Measurements from ENCODE around the gene C5orf15. TPM values are rescaled to one million over a fixed set of nuclear protein-coding genes. Genes with fewer than 3 reads are reported as not detected.

The C5orf15 gene
- total RNA-seq: 10 to 100 TPM; 15.2 to 19.9 (median 18.0) TPM
- total RNA-seq (2013): 43.8 TPM

GRCh38 chr5:133968204-133968980, at the start of gene C5orf15:
TSS of gene C5orf15 (minus strand) at chr5:133968625. CDS start at chr5:133968584, 41 bp downstream.
- H3K27ac ChIP-seq (ENCODE audit: low read length): peak within 1 kb of the TSS; percentile 88
- Mint-ChIP-seq H3K27me3 (ENCODE audit: low read depth in 2 of 2) (no peaks in the 10 kb centered on the region), H3K9me3 (no peaks in the 10 kb centered on the region), H3K4me3 (peak within 1 kb of the TSS; percentile 99), H3K4me1 (peaks cover 28 to 36% of the 10 kb centered on the region in 2 donors), H3K27ac (peak within 1 kb of the TSS; percentile 99), H3K36me3 (no peaks in the 10 kb centered on the region)
- TF ChIP-seq CTCF (IDR thresholded peaks at IDR 0.05): no peak
- peak within 1 kb of the TSS; percentile 89 for H3K4me3 ChIP-seq (ENCODE audit: low read length)
- peak; percentile 94 to 97 (median 97) for ATAC-seq
- WGBS (ENCODE audit: insufficient coverage): 0% methylated on average over 47 of the region's 48 CpGs
- H3K27me3 ChIP-seq (ENCODE audit: control insufficient read depth, insufficient read depth, low read length): no peaks in the 10 kb centered on the region
- H3K36me3 ChIP-seq (ENCODE audit: control insufficient read depth, insufficient read depth, low read length): peaks cover 7% of the 10 kb centered on the region
- H3K9me3 ChIP-seq (ENCODE audit: control insufficient read depth, insufficient read depth, low read length): no peaks in the 10 kb centered on the region
- intact Hi-C loops (cut with micrococcal nuclease): no loop called here
- H3K4me1 ChIP-seq (ENCODE audit: control insufficient read depth, insufficient read depth, low read length): peaks cover 16% of the 10 kb centered on the region
- peak; percentile 86 to 98 for DNase-seq

DNA sequence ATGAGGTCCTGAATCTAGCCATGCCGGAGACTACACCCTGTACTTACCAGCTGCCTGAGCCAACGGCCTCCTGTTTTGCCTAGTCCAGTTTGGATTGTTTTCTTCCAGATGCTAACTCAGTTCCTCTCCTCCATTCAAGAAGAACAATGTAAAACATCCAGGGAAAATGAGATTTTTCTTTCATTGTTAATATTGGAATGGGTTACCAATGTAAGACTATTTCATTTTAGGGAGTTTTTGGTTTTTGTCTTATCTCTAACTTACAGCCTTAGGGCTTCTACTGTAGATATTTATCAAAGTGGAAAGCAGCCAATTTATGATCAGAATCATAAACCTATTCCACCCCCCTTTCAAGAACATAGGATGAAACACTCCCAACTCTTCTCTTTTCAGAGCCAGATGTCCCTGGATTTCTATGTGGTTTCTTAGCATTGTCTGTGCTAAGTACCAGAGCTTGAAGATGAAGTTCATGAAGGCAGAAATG, 39.9 kb upstream of the C5orf15 start:
- H3K9me3 ChIP-seq (ENCODE audit: control insufficient read depth, insufficient read depth, low read length): no peaks in the 10 kb centered on the region
- peaks cover 16% of the 10 kb centered on the region for H3K4me1 ChIP-seq (ENCODE audit: control insufficient read depth, insufficient read depth, low read length)
- intact Hi-C loops (cut with micrococcal nuclease): no loop called here
- Mint-ChIP-seq H3K36me3 (no peaks in the 10 kb centered on the region), H3K4me3 (peak overlapping the region; percentile 17), H3K9me3 (no peaks in the 10 kb centered on the region), H3K4me1 (peaks cover 15 to 18% of the 10 kb centered on the region in 2 donors), H3K27ac (no peak overlapping the region), H3K27me3 (ENCODE audit: low read depth in 2 of 2) (peaks cover 0 to 7% of the 10 kb centered on the region in 2 donors)
- 91% methylated on average over 2 of the region's 2 CpGs for WGBS (ENCODE audit: insufficient coverage)
- no peak for TF ChIP-seq CTCF (IDR thresholded peaks at IDR 0.05)
- no peak overlapping the region for H3K4me3 ChIP-seq (ENCODE audit: low read length)
- H3K27me3 ChIP-seq (ENCODE audit: control insufficient read depth, insufficient read depth, low read length): no peaks in the 10 kb centered on the region
- DNase-seq (no peak), ATAC-seq (no peak)
- H3K36me3 ChIP-seq (ENCODE audit: control insufficient read depth, insufficient read depth, low read length): no peaks in the 10 kb centered on the region
- no peak overlapping the region for H3K27ac ChIP-seq (ENCODE audit: low read length)

GRCh38 chr5:134007581-134008265, 39.3 kb upstream of the C5orf15 start:
- no peak for ATAC-seq
- H3K27ac ChIP-seq (ENCODE audit: low read length): no peak overlapping the region
- H3K4me1 ChIP-seq (ENCODE audit: control insufficient read depth, insufficient read depth, low read length): peaks cover 22% of the 10 kb centered on the region
- no peaks in the 10 kb centered on the region for H3K9me3 ChIP-seq (ENCODE audit: control insufficient read depth, insufficient read depth, low read length)
- Mint-ChIP-seq H3K27ac (no peak overlapping the region), H3K4me1 (peaks cover 21 to 24% of the 10 kb centered on the region in 2 donors), H3K4me3 (peak overlapping the region; percentile 17), H3K9me3 (no peaks in the 10 kb centered on the region), H3K36me3 (no peaks in the 10 kb centered on the region), H3K27me3 (ENCODE audit: low read depth in 2 of 2) (peaks cover 0 to 5% of the 10 kb centered on the region in 2 donors)
- intact Hi-C loops (cut with micrococcal nuclease): no loop called here
- WGBS (ENCODE audit: insufficient coverage): 91% methylated on average over 14 of the region's 14 CpGs
- no peak overlapping the region for H3K4me3 ChIP-seq (ENCODE audit: low read length)
- no peaks in the 10 kb centered on the region for H3K27me3 ChIP-seq (ENCODE audit: control insufficient read depth, insufficient read depth, low read length)
- no peak for TF ChIP-seq CTCF (IDR thresholded peaks at IDR 0.05)
- H3K36me3 ChIP-seq (ENCODE audit: control insufficient read depth, insufficient read depth, low read length): no peaks in the 10 kb centered on the region
- no peak for DNase-seq

All from natural killer cell (primary cell).